SK-N-MC (cell line): ENCODE measurements around the gene RBM12.

Experiments
- DNase-seq: peaks from one replicate; pipeline ENCODE4 v3.0.0-alpha.2; 2011; ENCODE audit warnings: low read depth, low spot score
- H3K27ac ChIP-seq: fragments of 200-600 bp; sonication (generic); 2 replicates; pipeline ENCODE4 v1.5.1; 2016; ENCODE audit warnings: mixed run types
- H3K36me3 ChIP-seq: fragments of 200-600 bp; sonication (generic); 2 replicates; pipeline ENCODE4 v1.6.1; 2017; ENCODE audit warnings: antibody characterized with exemption, low read length, mixed read lengths; ENCODE audit not compliant: insufficient read depth
- H3K4me3 ChIP-seq: fragments of 200-600 bp; sonication (generic); 2 replicates; pipeline ENCODE4 v1.5.1; 2016
- H3K9ac ChIP-seq: fragments of 200-600 bp; sonication (generic); 2 replicates; pipeline ENCODE4 v1.8.0; 2017; ENCODE audit warnings: mixed run types, mixed read lengths; ENCODE audit not compliant: insufficient read length
- H3K9me3 ChIP-seq: fragments of 200-600 bp; sonication (generic); 2 replicates; pipeline ENCODE4 v1.6.1; 2017; ENCODE audit warnings: low read depth, mild to moderate bottlenecking, antibody characterized with exemption, low read length, moderate library complexity, mixed read lengths
- EZH2 ChIP-seq: fragments of 200-600 bp; sonication (generic); IDR thresholded peaks from one replicate; pipeline ENCODE4 v1.6.1; 2017; ENCODE audit warnings: antibody characterized with exemption
- FOXP2 ChIP-seq: optimal IDR thresholded peaks from 2 replicates; pipeline ENCODE3; 2011; ENCODE audit warnings: mild to moderate bottlenecking, moderate library complexity; ENCODE audit not compliant: insufficient read depth; ENCODE audit errors: extremely low read length, control extremely low read depth
- POLR2AphosphoS5 ChIP-seq: IDR thresholded peaks from 2 replicates; pipeline ENCODE4 v1.6.1; 2012; ENCODE audit warnings: mild to moderate bottlenecking, low read depth, low read length, borderline replicate concordance

RBM12 gene

DNA sequence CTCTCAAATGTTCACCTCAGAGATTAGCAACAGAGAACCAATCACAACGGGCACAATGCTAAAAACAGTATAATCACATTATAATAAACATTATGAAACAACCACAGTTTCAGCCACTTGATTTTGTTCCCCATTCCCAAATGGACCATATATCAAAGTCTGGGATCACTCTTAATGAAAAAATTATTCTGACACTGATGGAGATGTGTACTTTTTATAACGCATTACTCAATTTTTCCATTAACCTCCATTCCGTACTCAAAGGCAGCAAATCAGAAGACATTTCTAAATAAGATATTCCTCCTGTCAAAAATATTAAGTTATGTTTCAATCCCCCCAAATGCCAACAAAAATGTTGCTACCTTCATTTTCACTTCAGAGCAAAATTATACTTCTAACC, 2.8 kb downstream of the RBM12 start:
- H3K27ac ChIP-seq: no peak overlapping the region
- DNase-seq: no peak
- H3K4me3 ChIP-seq: peak overlapping the region; percentile 96
- H3K36me3 ChIP-seq: peaks cover 44% of the 10 kb centered on the region
- TF ChIP-seq POLR2AphosphoS5 (no peak), EZH2 (no peak), FOXP2 (no peak)
- no peak overlapping the region for H3K9ac ChIP-seq
- H3K9me3 ChIP-seq: 0 out of 2 replicates have a peak, but pooled peaks cover 3% of the 10 kb centered on the region

DNA sequence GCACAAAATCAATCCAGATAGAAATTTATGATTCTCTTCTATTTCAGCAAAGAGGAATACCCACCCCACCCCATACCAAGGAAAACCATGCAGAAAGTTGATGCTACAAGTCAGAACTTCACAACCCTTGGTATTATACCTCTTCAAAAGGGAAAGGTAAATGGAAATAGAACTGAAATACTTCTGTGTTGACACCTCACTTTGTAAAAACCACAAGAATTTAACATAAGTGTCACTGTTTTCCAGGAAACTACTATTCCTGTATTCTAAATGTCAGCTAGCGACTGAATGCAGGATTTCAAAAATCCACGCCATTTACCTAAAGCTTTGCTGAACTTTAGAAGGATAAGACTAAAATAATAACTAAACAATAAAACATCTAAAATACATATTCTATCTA, 3.6 kb downstream of the RBM12 start:
- H3K36me3 ChIP-seq: peaks cover 52% of the 10 kb centered on the region
- 0 out of 2 replicates have a peak, but pooled peaks cover 3% of the 10 kb centered on the region for H3K9me3 ChIP-seq
- no peak for DNase-seq
- no peak overlapping the region for H3K4me3 ChIP-seq
- H3K9ac ChIP-seq: no peak overlapping the region
- TF ChIP-seq EZH2 (no peak), FOXP2 (no peak), POLR2AphosphoS5 (no peak)
- no peak overlapping the region for H3K27ac ChIP-seq

DNA sequence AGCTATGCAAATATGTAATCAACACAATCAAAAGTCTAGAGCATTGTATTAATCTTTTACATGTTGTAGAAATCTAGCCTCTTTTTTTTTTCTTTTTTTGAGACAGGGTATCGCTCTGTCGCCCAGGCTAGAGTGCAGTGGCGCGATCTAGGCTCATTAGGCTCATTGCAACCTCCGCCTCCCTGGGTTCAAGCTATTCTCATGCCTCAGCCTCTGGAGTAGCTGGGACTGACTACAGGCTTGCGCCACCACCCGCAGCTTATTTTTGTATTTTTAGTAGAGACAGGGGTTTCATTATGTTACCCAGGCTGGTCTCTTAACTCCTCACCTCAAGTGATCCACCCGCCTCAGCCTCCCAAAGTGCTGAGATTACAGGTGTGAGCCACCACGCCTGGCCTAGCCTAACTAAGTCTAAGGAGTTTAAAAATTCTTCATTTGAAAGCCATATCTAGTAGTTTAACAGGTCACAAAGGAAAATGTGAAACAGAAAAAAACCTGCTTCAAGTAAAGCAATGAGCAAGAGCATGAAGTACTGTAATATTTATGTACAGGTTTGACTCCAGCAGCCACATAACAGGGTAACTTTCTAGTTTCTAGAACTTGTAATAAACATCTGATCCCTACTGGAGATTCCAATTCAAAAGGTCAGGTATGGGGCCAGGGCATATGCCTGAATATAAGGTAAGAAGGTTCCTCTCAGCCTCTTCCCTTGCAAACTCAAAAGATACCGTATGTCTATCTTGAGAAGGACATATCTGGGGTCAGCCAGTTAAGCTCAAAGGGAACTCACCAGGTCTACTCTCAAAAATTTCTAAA, 4.4 kb downstream of the RBM12 start:
- no peak for DNase-seq
- Histone ChIP-seq H3K4me3 (no peak overlapping the region), H3K9ac (no peak overlapping the region), H3K9me3 (0 out of 2 replicates have a peak, but pooled peaks cover 3% of the 10 kb centered on the region), H3K27ac (no peak overlapping the region), H3K36me3 (peaks cover 59% of the 10 kb centered on the region)
- TF ChIP-seq POLR2AphosphoS5: no peak
- no peak for TF ChIP-seq FOXP2
- no peak for TF ChIP-seq EZH2

DNA sequence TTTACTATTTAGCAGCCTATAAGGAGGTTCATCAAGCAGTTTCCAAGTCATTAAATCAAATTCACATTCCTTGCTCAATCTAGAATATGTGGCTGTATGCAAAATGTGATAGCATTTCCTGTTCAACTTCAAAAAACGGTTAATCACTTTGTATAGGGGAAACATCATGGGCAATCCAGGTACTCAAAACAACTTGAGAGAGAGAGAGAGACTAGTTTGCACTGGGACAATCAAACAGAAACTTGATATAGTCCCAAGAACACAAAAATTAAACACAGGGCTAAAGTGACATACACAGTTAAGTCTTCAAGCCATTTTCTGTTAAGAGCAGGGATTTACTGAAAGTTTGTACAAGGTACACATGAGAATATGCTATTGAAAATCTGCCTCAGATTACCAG, 7.4 kb downstream of the RBM12 start:
- TF ChIP-seq EZH2: no peak
- no peak for TF ChIP-seq POLR2AphosphoS5
- TF ChIP-seq FOXP2: no peak
- Histone ChIP-seq H3K9me3 (0 out of 2 replicates have a peak, but pooled peaks cover 3% of the 10 kb centered on the region), H3K27ac (no peak overlapping the region), H3K4me3 (no peak overlapping the region), H3K9ac (no peak overlapping the region), H3K36me3 (peaks cover 85% of the 10 kb centered on the region)
- DNase-seq: no peak

DNA sequence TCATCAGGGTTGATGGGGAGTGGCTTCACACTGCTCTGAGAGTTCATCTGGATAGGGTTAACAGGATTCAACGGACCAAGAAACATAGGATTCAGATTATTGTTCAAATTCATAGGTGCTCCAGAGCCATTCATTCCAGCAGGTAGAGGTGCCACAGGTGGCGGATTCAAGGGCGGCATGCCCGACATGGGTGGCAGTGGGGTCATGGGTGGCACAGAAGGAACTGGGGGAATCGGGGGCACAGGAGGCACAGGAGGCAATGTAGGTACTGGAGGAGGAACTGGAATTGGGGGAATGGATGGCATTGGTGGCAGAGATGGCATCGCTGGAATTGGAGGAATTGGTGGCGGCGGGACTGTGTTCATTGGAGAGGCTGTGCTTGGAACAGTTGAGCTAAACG, 10.3 kb downstream of the RBM12 start:
- peaks cover 96% of the 10 kb centered on the region for H3K36me3 ChIP-seq
- H3K9ac ChIP-seq: no peak overlapping the region
- TF ChIP-seq POLR2AphosphoS5 (0 out of 2 replicates have a peak, but pooled peaks have one; percentile 18), EZH2 (no peak), FOXP2 (no peak)
- H3K4me3 ChIP-seq: no peak overlapping the region
- no peak for DNase-seq
- H3K9me3 ChIP-seq: no peaks in the 10 kb centered on the region
- no peak overlapping the region for H3K27ac ChIP-seq

DNA sequence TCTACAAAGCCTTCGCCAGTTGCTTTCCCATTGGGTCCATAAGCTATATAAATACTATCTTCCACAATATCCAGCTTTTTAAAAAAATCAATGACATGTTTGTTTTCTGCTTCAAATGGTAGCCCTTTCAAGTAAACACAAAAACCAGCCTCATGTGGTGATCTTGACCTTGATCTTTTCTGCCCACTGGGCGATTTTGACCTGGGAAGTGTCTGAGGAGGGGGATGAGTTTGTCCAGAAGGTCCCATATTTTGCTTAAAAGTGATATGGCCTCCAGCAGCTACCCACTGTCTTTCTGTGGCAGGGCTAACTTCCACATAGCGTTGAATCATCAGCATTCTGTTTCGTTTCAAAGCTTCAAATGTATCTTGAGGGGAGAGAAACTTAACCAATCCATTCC, 10.8 kb downstream of the RBM12 start:
- H3K27ac ChIP-seq: no peak overlapping the region
- TF ChIP-seq EZH2 (no peak), POLR2AphosphoS5 (no peak), FOXP2 (no peak)
- H3K4me3 ChIP-seq: no peak overlapping the region
- H3K36me3 ChIP-seq: peaks cover 97% of the 10 kb centered on the region
- DNase-seq: no peak
- no peak overlapping the region for H3K9ac ChIP-seq
- no peaks in the 10 kb centered on the region for H3K9me3 ChIP-seq

DNA sequence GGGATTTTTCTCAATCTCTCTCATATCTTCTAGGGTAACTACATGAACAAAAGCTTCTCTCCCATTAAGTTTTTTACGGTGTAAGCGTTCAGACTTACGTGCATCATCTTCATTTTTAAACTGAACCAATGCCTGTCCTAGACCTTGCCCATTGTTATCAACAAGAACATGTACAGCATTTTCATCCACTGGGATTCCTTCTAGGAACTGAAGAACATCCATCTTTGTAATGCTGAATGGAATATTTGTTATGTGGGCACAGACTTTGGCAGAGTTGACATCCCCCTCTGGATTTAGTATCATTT, 11.3 kb downstream of the RBM12 start:
- H3K9ac ChIP-seq: no peak overlapping the region
- no peak overlapping the region for H3K27ac ChIP-seq
- TF ChIP-seq FOXP2: no peak
- no peak for TF ChIP-seq EZH2
- TF ChIP-seq POLR2AphosphoS5: no peak
- no peaks in the 10 kb centered on the region for H3K9me3 ChIP-seq
- peaks cover 97% of the 10 kb centered on the region for H3K36me3 ChIP-seq
- DNase-seq: no peak
- no peak overlapping the region for H3K4me3 ChIP-seq

DNA sequence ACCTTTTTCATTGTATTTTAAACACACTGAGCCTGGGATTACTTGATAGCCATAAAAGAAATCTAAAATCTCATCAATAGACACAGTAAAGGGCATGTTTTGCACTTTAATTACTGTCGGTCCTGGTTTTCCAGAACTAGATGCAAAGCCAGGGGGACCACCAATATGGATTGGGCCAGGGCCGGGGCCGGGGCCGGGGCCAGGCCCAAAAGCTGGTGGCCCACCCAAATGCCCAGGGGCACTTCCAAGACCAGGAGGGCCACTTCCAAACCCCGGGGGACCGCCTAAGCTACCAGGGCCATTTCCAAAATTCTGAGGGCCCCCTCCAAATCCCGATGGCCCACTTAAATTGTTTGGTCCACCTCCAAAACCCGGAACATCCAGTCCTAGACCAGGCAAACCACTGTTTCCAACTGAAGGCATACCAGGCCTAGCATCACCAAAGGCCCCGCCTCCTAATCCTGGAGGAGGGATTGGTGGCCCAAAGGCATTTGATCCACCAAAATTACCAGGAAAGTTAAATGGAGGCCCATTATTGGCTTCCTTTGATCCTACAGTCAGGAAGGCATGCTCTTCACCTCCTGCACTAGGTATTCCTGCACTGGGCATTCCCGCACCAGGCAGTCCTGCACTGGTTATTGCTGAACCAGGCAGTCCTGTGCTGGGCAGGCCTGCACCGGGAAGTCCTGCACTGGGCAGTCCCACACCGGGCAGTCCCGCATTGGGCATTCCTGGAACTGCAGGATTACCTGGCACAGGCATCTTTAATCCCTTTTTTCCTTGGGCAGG, 11.9 kb downstream of the RBM12 start:
- TF ChIP-seq EZH2 (no peak), POLR2AphosphoS5 (no peak), FOXP2 (no peak)

DNA sequence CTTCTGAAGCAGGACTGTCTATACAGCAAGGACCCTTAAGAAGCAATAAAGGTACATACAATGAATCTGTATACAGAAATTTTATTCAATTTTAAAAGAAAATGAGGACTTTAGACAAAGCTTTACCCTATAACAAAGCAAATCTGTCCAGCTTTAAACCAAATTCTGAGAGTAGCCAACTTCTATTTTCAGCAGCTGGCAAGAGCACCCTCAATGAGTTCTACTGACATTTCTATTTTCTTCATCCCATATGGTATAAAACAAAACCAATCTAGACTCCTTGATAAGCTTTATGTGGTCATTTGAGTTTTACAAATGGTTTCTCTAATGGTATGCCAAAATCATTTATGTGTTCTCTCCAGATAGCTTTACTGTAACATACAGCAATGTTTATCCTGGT, 12.7 kb downstream of the RBM12 start:
- no peak overlapping the region for H3K4me3 ChIP-seq
- DNase-seq: no peak
- no peak overlapping the region for H3K9ac ChIP-seq
- TF ChIP-seq FOXP2 (no peak), POLR2AphosphoS5 (no peak), EZH2 (no peak)
- H3K27ac ChIP-seq: no peak overlapping the region
- H3K9me3 ChIP-seq: no peaks in the 10 kb centered on the region
- H3K36me3 ChIP-seq: peaks cover 89% of the 10 kb centered on the region

More for the DNA sequence above, 11.9 kb downstream of the RBM12 start:
- peaks cover 96% of the 10 kb centered on the region for H3K36me3 ChIP-seq
- H3K9ac ChIP-seq: no peak overlapping the region
- no peak overlapping the region for H3K27ac ChIP-seq
- H3K9me3 ChIP-seq: no peaks in the 10 kb centered on the region
- no peak overlapping the region for H3K4me3 ChIP-seq
- DNase-seq: no peak
